ENCODE data around the gene FURIN. TPM values are rescaled to one million over a fixed set of nuclear protein-coding genes. Genes with fewer than 3 reads are reported as not detected.
"Not testable (repeated sequence)": the region's sequence is repeated elsewhere in the genome, so short reads cannot be mapped to it uniquely, and the experiment has no call there.

Gene FURIN
- total RNA-seq, 1 experiment from 2014 or later, result 62.0 TPM

GRCh38 chr15:90926766-90927165 lies 58.4 kb downstream of the FURIN start:
- in situ Hi-C loops (cut with HindIII; ENCODE audit: low pct_unique_long_range_greater_than_20kb, low sequenced_read_pairs); POLR2A ChIA-PET; intact Hi-C loops (cut with micrococcal nuclease; ENCODE audit: unreplicated experiment): not testable (repeated sequence)

DNA sequence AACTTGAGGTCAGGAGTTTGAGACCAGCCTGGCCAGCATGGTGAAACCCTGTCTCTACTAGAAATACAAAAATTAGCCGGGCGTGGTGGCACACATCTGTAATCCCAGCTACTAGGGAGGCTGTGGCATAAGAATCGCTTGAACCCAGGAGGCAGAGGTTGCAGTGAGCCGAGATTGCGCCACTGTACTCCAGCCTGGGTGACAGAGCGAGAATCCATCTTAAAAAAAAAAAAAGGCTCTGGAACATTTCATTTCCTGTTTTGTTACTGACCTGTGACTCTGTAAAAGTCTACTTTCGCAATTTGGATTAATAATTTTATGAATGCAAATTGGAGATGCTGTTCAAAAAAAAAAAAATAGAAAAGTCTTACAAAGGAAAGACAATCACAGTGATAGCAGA lies 59.7 kb downstream of the FURIN start:
- H3K36me3 ChIP-seq (ENCODE audit: control insufficient read depth, insufficient read depth, low read length); H3K9me3 ChIP-seq (ENCODE audit: control insufficient read depth, insufficient read depth, low read depth, low read length); in situ Hi-C loops (cut with HindIII; ENCODE audit: low pct_unique_long_range_greater_than_20kb, low sequenced_read_pairs); H3K27ac ChIP-seq (ENCODE audit: low read length); ATAC-seq; H3K27me3 ChIP-seq (ENCODE audit: control insufficient read depth, insufficient read depth, low read length); BruUV-seq (replicated peaks); H3K4me3 ChIP-seq (ENCODE audit: low read depth in 2 of 2, low read length in 2 of 2); intact Hi-C loops (cut with micrococcal nuclease; ENCODE audit: unreplicated experiment); POLR2A ChIA-PET; DNase-seq (ENCODE audit: low read depth, low spot score): not testable (repeated sequence)
- peaks cover 15% of the 10 kb centered on the region for H3K4me1 ChIP-seq (ENCODE audit: control insufficient read depth, insufficient read depth, low read length)
- CTCF ChIA-PET, result interaction anchor here (0.7 kb wide), 1 partner anchor 18 kb away, joined by 3 read pairs; no protein-coding TSS in a partner anchor

More at GRCh38 chr15:90926766-90927165, 58.4 kb downstream of the FURIN start:
- H3K4me1 ChIP-seq (ENCODE audit: control insufficient read depth, insufficient read depth, low read length), result peaks cover 15% of the 10 kb centered on the region
- H3K27me3 ChIP-seq (ENCODE audit: control insufficient read depth, insufficient read depth, low read length); H3K4me3 ChIP-seq (ENCODE audit: low read depth in 2 of 2, low read length in 2 of 2); DNase-seq (ENCODE audit: low read depth, low spot score); H3K36me3 ChIP-seq (ENCODE audit: control insufficient read depth, insufficient read depth, low read length); BruUV-seq (replicated peaks); H3K27ac ChIP-seq (ENCODE audit: low read length); ATAC-seq; H3K9me3 ChIP-seq (ENCODE audit: control insufficient read depth, insufficient read depth, low read depth, low read length); CTCF ChIA-PET: not testable (repeated sequence)

- H3K36me3 ChIP-seq (ENCODE audit: control insufficient read depth, insufficient read depth, low read length), result no peaks in the 10 kb centered on the region; the same call in 1 of the 2 replicates
- ChIA-PET CTCF (no interaction called here), POLR2A (interaction anchor here (0.6 to 1.3 kb wide), 3 partner anchors 11 to 40 kb away, joined by 3 to 5 read pairs (median 3); partner anchors contain the start of gene RCCD1)
- no peaks in the 10 kb centered on the region for H3K27me3 ChIP-seq (ENCODE audit: control insufficient read depth, insufficient read depth, low read length)
- in situ Hi-C loops (cut with HindIII; ENCODE audit: low pct_unique_long_range_greater_than_20kb, low sequenced_read_pairs) (no loop called here), intact Hi-C loops (cut with micrococcal nuclease; ENCODE audit: unreplicated experiment) (no loop called here)
- peak; percentile 39 for DNase-seq (ENCODE audit: low read depth, low spot score)
- BruUV-seq (replicated peaks), result TSS peak; percentile 97
- no peaks in the 10 kb centered on the region for H3K9me3 ChIP-seq (ENCODE audit: control insufficient read depth, insufficient read depth, low read depth, low read length)
- H3K4me1 ChIP-seq (ENCODE audit: control insufficient read depth, insufficient read depth, low read length), result peaks cover 20% of the 10 kb centered on the region
- TF ChIP-seq POLR2AphosphoS5 (IDR thresholded peaks at IDR 0.05; ENCODE audit: low read depth, low read length) (no peak), CTCF (IDR thresholded peaks at IDR 0.05) (no peak), REST (IDR thresholded peaks at IDR 0.05; ENCODE audit: insufficient read depth in 1 of 2, low read depth in 2 of 2, low read length in 1 of 2) (no peak), TCF7L2 (IDR thresholded peaks at IDR 0.05; ENCODE audit: low read depth, low read length) (no peak), SIN3A (IDR thresholded peaks at IDR 0.05; ENCODE audit: borderline replicate concordance, insufficient read depth, low read depth, low read length) (no peak)
- peak overlapping the region; percentile 52 to 78 for H3K4me3 ChIP-seq (ENCODE audit: low read depth in 2 of 2, low read length in 2 of 2)
- no peak for ATAC-seq
- H3K27ac ChIP-seq (ENCODE audit: low read length), result peak overlapping the region; percentile 99
Measured at GRCh38 chr15:90929246-90930019, 61.0 kb downstream of the FURIN start.
